Large intestine (tissue), 3 donors: ENCODE data around the gene TAF7L. TPM values are rescaled to one million over a fixed set of nuclear protein-coding genes. Genes with fewer than 3 reads are reported as not detected.

Experiments
- DNase-seq, 2 donors: peaks; one replicate each; pipeline versions ENCODE4 v3.0.0 to v3.0.0-alpha.2; 2013
- H3K27ac ChIP-seq: one replicate; pipeline ENCODE4 v1.5.1; 2013; ENCODE audit warnings: low read length
- H3K27me3 ChIP-seq: 2 replicates; pipeline ENCODE4 v1.6.1; 2013; ENCODE audit warnings: low read length; ENCODE audit not compliant: control insufficient read depth, insufficient read depth
- H3K36me3 ChIP-seq: 2 replicates; pipeline ENCODE4 v1.6.1; 2013; ENCODE audit warnings: low read length; ENCODE audit not compliant: control insufficient read depth, insufficient read depth
- H3K4me1 ChIP-seq: one replicate; pipeline ENCODE4 v1.6.1; 2013; ENCODE audit warnings: low read length; ENCODE audit not compliant: control insufficient read depth, insufficient read depth
- H3K4me3 ChIP-seq: one replicate; pipeline ENCODE4 v1.5.1; 2013; ENCODE audit warnings: low read length
- H3K9me3 ChIP-seq: one replicate; pipeline ENCODE4 v1.6.1; 2013; ENCODE audit warnings: mild to moderate bottlenecking, low read depth, low read length, moderate library complexity; ENCODE audit not compliant: control insufficient read depth
- WGBS: methylation state at CpG from one replicate; pipeline ENCODE4 v1.1.5; 2013; ENCODE audit warnings: low lambda C conversion rate; ENCODE audit not compliant: insufficient coverage; 5-methylcytosine and 5-hydroxymethylcytosine counted together
- polyA plus RNA-seq: library from polyadenylated mRNA; unstranded; fragments of 120-200 nt; gene quantifications from one replicate; pipeline ENCODE4 v1.2.1, GENCODE V29; 2013

TAF7L gene
- polyA plus RNA-seq, 1 donor, result 0.18 TPM

DNA sequence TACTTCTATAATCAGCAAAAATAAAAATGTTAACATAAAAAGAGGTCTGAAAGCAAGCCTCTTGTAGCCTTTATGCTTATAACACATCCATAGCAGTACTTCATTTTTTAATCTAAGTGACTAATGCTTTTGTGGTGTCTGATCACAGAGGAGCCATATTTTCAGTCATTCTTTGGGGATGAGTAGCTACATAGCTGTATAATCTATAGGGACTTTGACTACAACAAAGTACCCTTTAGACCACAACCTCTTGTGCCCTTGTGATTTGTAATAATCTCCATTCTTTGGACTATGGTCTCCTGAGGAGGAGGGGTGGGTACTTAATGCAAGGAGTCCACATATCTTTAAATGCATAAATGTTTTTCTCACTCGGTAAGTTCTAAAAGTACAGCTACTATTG lies 62.0 kb downstream of the TAF7L start:
- no CpG with 5 or more reads among the region's 1 CpG for WGBS
- DNase-seq, result peak; percentile 39 to 69
- no peaks in the 10 kb centered on the region for H3K4me1 ChIP-seq
- no peaks in the 10 kb centered on the region for H3K9me3 ChIP-seq
- no peak overlapping the region for H3K4me3 ChIP-seq
- no peak overlapping the region for H3K27ac ChIP-seq
- H3K27me3 ChIP-seq, result no peaks in the 10 kb centered on the region
- H3K36me3 ChIP-seq, result no peaks in the 10 kb centered on the region

- no peak overlapping the region for H3K27ac ChIP-seq
- H3K27me3 ChIP-seq, result no peaks in the 10 kb centered on the region
- DNase-seq, result no peak
- no peaks in the 10 kb centered on the region for H3K9me3 ChIP-seq
- no peaks in the 10 kb centered on the region for H3K36me3 ChIP-seq
- H3K4me3 ChIP-seq, result no peak overlapping the region
- WGBS, result no CpG with 5 or more reads among the region's 1 CpG
- peaks cover 6% of the 10 kb centered on the region for H3K4me1 ChIP-seq
Measured at GRCh38 chrX:101223226-101223625, 67.9 kb downstream of the TAF7L start.

DNA sequence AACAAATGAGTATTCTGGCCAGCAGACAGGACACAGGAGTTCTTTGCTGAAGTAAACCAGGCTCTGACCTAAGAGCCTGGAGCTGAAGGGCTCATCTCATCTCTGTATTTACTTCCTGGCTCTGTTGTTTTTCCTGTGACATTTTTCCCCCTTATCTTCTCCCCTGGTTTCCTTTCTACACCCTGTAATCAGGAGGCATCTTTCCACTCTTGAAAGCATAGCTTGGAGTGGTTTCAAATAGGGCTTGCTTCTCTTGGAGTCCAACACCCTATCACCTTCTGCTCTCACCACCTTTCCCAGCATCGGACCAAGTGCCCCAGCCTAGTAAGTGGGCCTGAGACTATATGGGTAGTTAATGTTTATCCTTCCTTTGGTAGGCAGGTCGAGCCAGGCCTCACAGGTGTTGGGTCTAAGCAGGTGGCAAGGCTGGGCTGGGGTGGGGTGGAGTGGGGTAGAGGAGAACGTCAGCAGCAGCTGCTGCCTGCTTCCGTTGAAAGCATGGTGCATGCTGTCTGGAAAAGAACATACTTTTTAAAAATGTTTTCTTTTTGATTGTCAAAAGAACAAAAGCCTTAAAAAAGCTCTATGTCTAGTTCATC lies 70.4 kb downstream of the TAF7L start:
- no peak overlapping the region for H3K4me3 ChIP-seq
- peak; percentile 32 to 66 for DNase-seq
- no peaks in the 10 kb centered on the region for H3K9me3 ChIP-seq
- H3K36me3 ChIP-seq, result no peaks in the 10 kb centered on the region
- no CpG with 5 or more reads among the region's 4 CpGs for WGBS
- H3K4me1 ChIP-seq, result peaks cover 6% of the 10 kb centered on the region
- no peaks in the 10 kb centered on the region for H3K27me3 ChIP-seq
- H3K27ac ChIP-seq, result peak overlapping the region; percentile 48

DNA sequence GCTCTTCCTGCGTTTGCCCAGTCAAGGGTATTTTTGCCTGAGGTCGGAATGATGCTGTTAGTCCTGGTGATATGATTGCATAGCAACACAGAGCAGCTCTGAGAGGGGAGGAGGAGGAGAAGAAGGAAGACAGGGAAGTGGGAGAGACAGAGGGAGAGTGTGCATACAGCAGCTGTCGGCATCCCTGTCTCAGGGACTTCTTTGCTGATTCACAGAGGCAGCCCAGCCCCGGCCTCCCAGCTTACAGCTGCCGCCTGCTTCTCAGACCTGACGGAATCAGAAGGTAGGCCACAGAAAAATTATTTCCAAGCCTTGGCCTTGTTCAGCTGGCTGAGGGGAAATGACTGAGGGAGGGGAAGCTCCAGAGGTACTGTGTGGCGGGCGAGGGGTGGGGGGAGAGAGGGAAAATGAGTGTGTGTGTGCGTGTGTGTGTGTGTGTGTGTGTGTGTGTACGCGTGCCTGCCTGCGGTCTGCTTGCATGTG lies 71.2 kb downstream of the TAF7L start:
- Histone ChIP-seq H3K4me1 (peaks cover 6% of the 10 kb centered on the region), H3K4me3 (peak overlapping the region; percentile 13), H3K27me3 (no peaks in the 10 kb centered on the region), H3K36me3 (no peaks in the 10 kb centered on the region), H3K27ac (peak overlapping the region; percentile 48), H3K9me3 (no peaks in the 10 kb centered on the region)
- no CpG with 5 or more reads among the region's 12 CpGs for WGBS
- DNase-seq, result peak in 1 of 2 donors; percentile 14

- no CpG with 5 or more reads among the region's 7 CpGs for WGBS
- no peaks in the 10 kb centered on the region for H3K36me3 ChIP-seq
- peak within 1 kb of the TSS; percentile 13 for H3K4me3 ChIP-seq
- peaks cover 6% of the 10 kb centered on the region for H3K4me1 ChIP-seq
- no peak for DNase-seq
- H3K9me3 ChIP-seq, result no peaks in the 10 kb centered on the region
- peak within 1 kb of the TSS; percentile 48 for H3K27ac ChIP-seq
- no peaks in the 10 kb centered on the region for H3K27me3 ChIP-seq
Measured at GRCh38 chrX:101219116-101219863, 71.8 kb downstream of the TAF7L start, which contains the start of gene DRP2. TSS of gene DRP2 (plus strand) at chrX:101219786. CDS start at chrX:101231648, 11,862 bp downstream.

Other genes with a start within 250 kb of the TAF7L start
- 14.4 TPM for gene TRMT2B, start 239.2 kb downstream of the TAF7L start, polyA plus RNA-seq
- 7.5 TPM for gene TMEM35A, start 212.5 kb downstream of the TAF7L start, polyA plus RNA-seq
- 4.5 TPM for gene CENPI, start 193.1 kb downstream of the TAF7L start, polyA plus RNA-seq
- 2.1 TPM for gene DRP2, start 71.5 kb downstream of the TAF7L start, polyA plus RNA-seq
- 21.5 TPM for gene TIMM8A, start 57.4 kb upstream of the TAF7L start, polyA plus RNA-seq
- 4.3 TPM for gene BTK, start 94.9 kb upstream of the TAF7L start, polyA plus RNA-seq
- 2,501 TPM for gene RPL36A, start 99.7 kb upstream of the TAF7L start, polyA plus RNA-seq
- gene GLA, start 116.6 kb upstream of the TAF7L start, polyA plus RNA-seq, result 123 TPM
- 115 TPM for gene HNRNPH2, start 116.9 kb upstream of the TAF7L start, polyA plus RNA-seq
- gene ARMCX4, start 194.1 kb upstream of the TAF7L start, polyA plus RNA-seq, result 18.9 TPM